ENCODE data around the gene ADAMTS17.

GRCh38 chr15:100277087-100277855, 64.5 kb downstream of the ADAMTS17 start:
- TF ChIP-seq CTCF (IDR thresholded peaks at IDR 0.05 in 4 of 5, conservative IDR thresholded peaks at IDR 0.05 in 1 of 5) (no peak), POLR2A (IDR thresholded peaks at IDR 0.05) (no peak)
